ENCODE data around the gene TM9SF2. TPM values are rescaled to one million over a fixed set of nuclear protein-coding genes. Genes with fewer than 3 reads are reported as not detected.

TM9SF2 gene
- total and polyA plus RNA-seq, 9 of the 15 experiments (the other 6 are each of a cell fraction or from before 2014, with no cell fraction given), result 23.3 to 83.2 (median 55.1) TPM

- Histone ChIP-seq H3K9ac (ENCODE audit: insufficient read depth in 1 of 2, low read depth in 2 of 2, low read length in 2 of 2) (no peak overlapping the region), H2AFZ (ENCODE audit: low read depth, low read length) (0 out of 2 replicates have a peak overlapping the region, but pooled peaks have one; percentile 2), H3K27ac (ENCODE audit: extremely low read depth, low read depth, low read length) (no peak overlapping the region), H4K20me1 (replicated peaks; ENCODE audit: control insufficient read depth, insufficient read depth, low read length) (no peaks in the 10 kb centered on the region), H3K4me3 (no peak overlapping the region), H3K4me1 (replicated peaks in 1 of 2; ENCODE audit: control insufficient read depth in 2 of 2, insufficient read depth in 2 of 2, low read length in 2 of 2) (peaks cover 0 to 4% of the 10 kb centered on the region in 2 experiments; a peak in 2 of 5 replicates), H3K79me2 (ENCODE audit: control insufficient read depth, insufficient read depth, low read length) (no peaks in the 10 kb centered on the region), H3K9me3 (replicated peaks; ENCODE audit: control insufficient read depth, insufficient read depth, low read depth, low read length) (no peaks in the 10 kb centered on the region), H3K36me3 (ENCODE audit: control insufficient read depth, insufficient read depth, low read length) (no peaks in the 10 kb centered on the region), H3K4me2 (ENCODE audit: insufficient read depth, low read length) (no peak overlapping the region), H3K27me3 (ENCODE audit: control insufficient read depth in 2 of 2, insufficient read depth in 2 of 2, low read length in 2 of 2) (no peaks in the 10 kb centered on the region), H3K9me1 (ENCODE audit: control insufficient read depth, insufficient read depth, low read length) (no peaks in the 10 kb centered on the region)
- WGBS (ENCODE audit: insufficient coverage, low coverage, missing lambda C conversion rate), result 30% methylated on average over 3 of the region's 5 CpGs
- intact Hi-C loops (cut with micrococcal nuclease) (no loop called here), in situ Hi-C loops (cut with MboI) (loop anchor here (10.0 kb wide), 1 partner anchor 147 kb away; no protein-coding TSS in a partner anchor)
- no peak for TF ChIP-seq SFPQ (IDR thresholded peaks at IDR 0.05; ENCODE audit: low read depth, low read length)
- no peak for TF ChIP-seq FOSL1 (tag; conservative IDR thresholded peaks at IDR 0.05)
- no peak for TF ChIP-seq NR0B1 (IDR thresholded peaks at IDR 0.05; ENCODE audit: partially characterized antibody)
- ATAC-seq, result no peak
- no peak for DNase-seq (ENCODE audit: extremely low read depth in 1 of 4, low spot score in 3 of 4)
- ChIA-PET CTCF (ENCODE audit: low intra/inter-chr PET ratio) (no interaction called here), POLR2A (no interaction called here)
- FAIRE-seq, result no peak
- BruUV-seq (replicated peaks), result no TSS peak
These were observed 100.3 kb downstream of the TM9SF2 start for GRCh38 chr13:99601535-99601934.
